ENCODE measurements around the gene NMNAT3. TPM values are rescaled to one million over a fixed set of nuclear protein-coding genes. Genes with fewer than 3 reads are reported as not detected.

NMNAT3 gene
- total and polyA plus RNA-seq, 12 donors = 4.2 to 12.4 (median 7.7) TPM

GRCh38 chr3:139676108-139676507 is 1.7 kb downstream of the NMNAT3 start:
- Histone ChIP-seq H3K4me1 (replicated peaks in 1 of 2) (peaks cover 0 to 14% of the 10 kb centered on the region in 2 donors), H3K36me3 (replicated peaks in 1 of 2) (no peaks in the 10 kb centered on the region), H3K27ac (no peak overlapping the region), H3K27me3 (no peaks in the 10 kb centered on the region), H3K9me3 (replicated peaks in 1 of 3) (no peaks in the 10 kb centered on the region), H3K4me3 (no peak overlapping the region)
- DNase-seq = no peak
- WGBS, 4 donors = 89 to 100% (median 98%) methylated on average over 1 of the region's 1 CpG
- TF ChIP-seq CTCF (IDR thresholded peaks at IDR 0.05) (no peak), POLR2A (IDR thresholded peaks at IDR 0.05) (no peak)
- intact Hi-C loops (cut with DNase I) = no loop called here

GRCh38 chr3:139675327-139675726 is 2.4 kb downstream of the NMNAT3 start:
- WGBS, 4 donors = 91 to 100% (median 98%) methylated on average over 2 of the region's 2 CpGs
- intact Hi-C loops (cut with DNase I) = no loop called here
- TF ChIP-seq POLR2A (IDR thresholded peaks at IDR 0.05) (no peak), CTCF (IDR thresholded peaks at IDR 0.05) (no peak)

GRCh38 chr3:139674571-139675260 is 3.1 kb downstream of the NMNAT3 start:
- Histone ChIP-seq H3K9me3 (replicated peaks in 1 of 3) (no peaks in the 10 kb centered on the region), H3K4me3 (no peak overlapping the region), H3K27me3 (no peaks in the 10 kb centered on the region), H3K4me1 (replicated peaks in 1 of 2) (peaks cover 0 to 14% of the 10 kb centered on the region in 2 donors), H3K36me3 (replicated peaks in 1 of 2) (no peaks in the 10 kb centered on the region), H3K27ac (no peak overlapping the region)
- TF ChIP-seq POLR2A (IDR thresholded peaks at IDR 0.05) = no peak
- TF ChIP-seq CTCF (IDR thresholded peaks at IDR 0.05) = no peak
- intact Hi-C loops (cut with DNase I) = no loop called here
- WGBS, 4 donors = 81 to 89% (median 84%) methylated on average over 6 of the region's 6 CpGs
- no peak for DNase-seq

More at GRCh38 chr3:139675327-139675726, 2.4 kb downstream of the NMNAT3 start:
- Histone ChIP-seq H3K27me3 (no peaks in the 10 kb centered on the region), H3K27ac (no peak overlapping the region), H3K36me3 (replicated peaks in 1 of 2) (no peaks in the 10 kb centered on the region), H3K4me3 (no peak overlapping the region), H3K9me3 (replicated peaks in 1 of 3) (no peaks in the 10 kb centered on the region), H3K4me1 (replicated peaks in 1 of 2) (peaks cover 0 to 14% of the 10 kb centered on the region in 2 donors)
- no peak for DNase-seq

GRCh38 chr3:139672884-139673283 is 4.9 kb downstream of the NMNAT3 start:
- no peaks in the 10 kb centered on the region for H3K36me3 ChIP-seq (replicated peaks in 1 of 2)
- WGBS, 4 donors = 92 to 100% (median 94%) methylated on average over 3 to 4 of the region's 4 CpGs
- H3K9me3 ChIP-seq (replicated peaks in 1 of 3) = no peaks in the 10 kb centered on the region
- no peak overlapping the region for H3K4me3 ChIP-seq
- no peak overlapping the region for H3K27ac ChIP-seq
- TF ChIP-seq POLR2A (IDR thresholded peaks at IDR 0.05) (no peak), CTCF (IDR thresholded peaks at IDR 0.05) (no peak)
- intact Hi-C loops (cut with DNase I) = no loop called here
- no peak for DNase-seq
- H3K4me1 ChIP-seq (replicated peaks in 1 of 2) = peaks cover 0 to 6% of the 10 kb centered on the region in 2 donors
- H3K27me3 ChIP-seq = no peaks in the 10 kb centered on the region

All from adrenal gland (tissue), 12 donors.